ENCODE measurements around the gene PDSS2.

Gene PDSS2

GRCh38 chr6:107264357-107264840 lies 195.0 kb downstream of the PDSS2 start:
- peak; percentile 18 for DNase-seq (ENCODE audit: low read depth)
- TF ChIP-seq CTCF (IDR thresholded peaks at IDR 0.05; ENCODE audit: low read depth, low read length) (no peak), POLR2A (IDR thresholded peaks at IDR 0.05; ENCODE audit: extremely low read depth, insufficient read length) (no peak), MYC (IDR thresholded peaks at IDR 0.05; ENCODE audit: low read depth, low read length) (no peak), MAX (IDR thresholded peaks at IDR 0.05; ENCODE audit: low read depth, low read length) (no peak)
- no peak overlapping the region for H3K4me3 ChIP-seq (ENCODE audit: low read depth, low read length)

- H3K4me3 ChIP-seq (ENCODE audit: low read depth, low read length), result no peak overlapping the region
- TF ChIP-seq MAX (IDR thresholded peaks at IDR 0.05; ENCODE audit: low read depth, low read length), result no peak
- no peak for TF ChIP-seq POLR2A (IDR thresholded peaks at IDR 0.05; ENCODE audit: extremely low read depth, insufficient read length)
- TF ChIP-seq MYC (IDR thresholded peaks at IDR 0.05; ENCODE audit: low read depth, low read length), result no peak
- TF ChIP-seq CTCF (IDR thresholded peaks at IDR 0.05; ENCODE audit: low read depth, low read length), result no peak
- DNase-seq (ENCODE audit: low read depth), result no peak
Measured at GRCh38 chr6:107259951-107260350, 199.4 kb downstream of the PDSS2 start.

GRCh38 chr6:107248147-107248546 lies 211.2 kb downstream of the PDSS2 start:
- TF ChIP-seq MYC (IDR thresholded peaks at IDR 0.05; ENCODE audit: low read depth, low read length), result no peak
- no peak for TF ChIP-seq POLR2A (IDR thresholded peaks at IDR 0.05; ENCODE audit: extremely low read depth, insufficient read length)
- TF ChIP-seq MAX (IDR thresholded peaks at IDR 0.05; ENCODE audit: low read depth, low read length), result no peak
- TF ChIP-seq CTCF (IDR thresholded peaks at IDR 0.05; ENCODE audit: low read depth, low read length), result no peak

GRCh38 chr6:107246972-107247615 lies 212.3 kb downstream of the PDSS2 start:
- DNase-seq (ENCODE audit: low read depth), result no peak
- TF ChIP-seq CTCF (IDR thresholded peaks at IDR 0.05; ENCODE audit: low read depth, low read length), result no peak
- TF ChIP-seq POLR2A (IDR thresholded peaks at IDR 0.05; ENCODE audit: extremely low read depth, insufficient read length), result no peak
- TF ChIP-seq MYC (IDR thresholded peaks at IDR 0.05; ENCODE audit: low read depth, low read length), result no peak
- no peak overlapping the region for H3K4me3 ChIP-seq (ENCODE audit: low read depth, low read length)

More at GRCh38 chr6:107248147-107248546, 211.2 kb downstream of the PDSS2 start:
- no peak for DNase-seq (ENCODE audit: low read depth)
- no peak overlapping the region for H3K4me3 ChIP-seq (ENCODE audit: low read depth, low read length)

GRCh38 chr6:107246249-107246971 lies 213.0 kb downstream of the PDSS2 start:
- TF ChIP-seq MAX (IDR thresholded peaks at IDR 0.05; ENCODE audit: low read depth, low read length), result no peak
- no peak for TF ChIP-seq CTCF (IDR thresholded peaks at IDR 0.05; ENCODE audit: low read depth, low read length)
- TF ChIP-seq MYC (IDR thresholded peaks at IDR 0.05; ENCODE audit: low read depth, low read length), result no peak
- TF ChIP-seq POLR2A (IDR thresholded peaks at IDR 0.05; ENCODE audit: extremely low read depth, insufficient read length), result no peak
- DNase-seq (ENCODE audit: low read depth), result no peak

More at GRCh38 chr6:107246249-107246971, 213.0 kb downstream of the PDSS2 start:
- no peak overlapping the region for H3K4me3 ChIP-seq (ENCODE audit: low read depth, low read length)
